PC-9 (cell line): ENCODE results near the gene TMEM250. TPM values are rescaled to one million over a fixed set of nuclear protein-coding genes. Genes with fewer than 3 reads are reported as not detected.
A peak's percentile ranks its signal among the peaks of the same experiment; 100 is the strongest.

Experiments used
- BruUV-seq: library from RNA; stranded (reverse); fragments of 400-500 nt; replicated peaks from 2 replicates; lab custom pipeline; 2021; lab: Mats Ljungman, UMichigan
- CTCF ChIA-PET: fragments of 300-600 bp; sonication (Branson Sonifier 250); formaldehyde crosslinking; loops from one replicate; lab custom pipeline; 2022; ENCODE audit warnings: antibody characterized with exemption; lab: Charles Lee
- POLR2A ChIA-PET: fragments of 300-600 bp; sonication (Branson Sonifier 250); formaldehyde crosslinking; loops from one replicate; lab custom pipeline; 2022; ENCODE audit warnings: antibody characterized with exemption; ENCODE audit not compliant: unreplicated experiment; lab: Charles Lee
- DNase-seq, 2 experiments: peaks; one replicate each; pipeline versions ENCODE4 v3.0.0 to v3.0.0-alpha.2; 2015 to 2022; ENCODE audit warnings: mixed read lengths in 1 of 2
- H2AFZ ChIP-seq: fragments of 200-600 bp; sonication (generic); 2 replicates; pipeline ENCODE4 v1.8.1; 2017; ENCODE audit warnings: antibody characterized with exemption
- H3F3A ChIP-seq: fragments of 200-600 bp; sonication (generic); 2 replicates; pipeline ENCODE4 v1.8.1; 2017; ENCODE audit warnings: antibody characterized with exemption, mild to moderate bottlenecking, low read depth; ENCODE audit not compliant: insufficient read depth
- H3K27ac ChIP-seq: fragments of 200-600 bp; sonication (generic); 2 replicates; pipeline ENCODE4 v1.6.1; 2016; ENCODE audit warnings: mixed run types
- H3K27me3 ChIP-seq: fragments of 200-600 bp; sonication (generic); 2 replicates; pipeline ENCODE4 v1.6.1; 2016; ENCODE audit warnings: low read depth, mixed run types; ENCODE audit not compliant: insufficient read depth
- H3K36me3 ChIP-seq: fragments of 200-600 bp; sonication (generic); 2 replicates; pipeline ENCODE4 v1.6.1; 2016; ENCODE audit warnings: low read depth, mixed run types
- H3K4me1 ChIP-seq: fragments of 200-600 bp; sonication (generic); replicated peaks from 2 replicates; pipeline ENCODE4 v1.6.1; 2016; ENCODE audit warnings: mixed run types; ENCODE audit not compliant: insufficient read depth
- H3K4me2 ChIP-seq: fragments of 200-600 bp; sonication (generic); 2 replicates; pipeline ENCODE4 v1.6.1; 2017; ENCODE audit warnings: mixed run types
- H3K4me3 ChIP-seq: fragments of 200-600 bp; sonication (generic); 2 replicates; pipeline ENCODE4 v1.6.1; 2016; ENCODE audit warnings: mixed run types
- H3K79me2 ChIP-seq: fragments of 200-600 bp; sonication (generic); 2 replicates; pipeline ENCODE4 v1.6.1; 2017; ENCODE audit warnings: low read depth, mixed run types
- H3K9me2 ChIP-seq: fragments of 200-600 bp; sonication (generic); 2 replicates; pipeline ENCODE4 v1.8.1; 2017; ENCODE audit warnings: mild to moderate bottlenecking; ENCODE audit not compliant: insufficient read depth
- H3K9me3 ChIP-seq: fragments of 200-600 bp; sonication (generic); 2 replicates; pipeline ENCODE4 v1.8.1; 2016; ENCODE audit warnings: low read depth; ENCODE audit not compliant: insufficient read depth
- H4K20me1 ChIP-seq: fragments of 200-600 bp; sonication (generic); 2 replicates; pipeline ENCODE4 v1.8.1; 2017; ENCODE audit not compliant: insufficient read depth
- EZH2 ChIP-seq: fragments of 200-600 bp; sonication (generic); IDR thresholded peaks from 2 replicates; pipeline ENCODE4 v1.8.0; 2017; ENCODE audit warnings: antibody characterized with exemption, low read depth
- intact Hi-C: fragments of 100-400 bp; cut with micrococcal nuclease; formaldehyde crosslinking; loops from one replicate; pipeline ENCODE4 v1.10.0; 2022; ENCODE audit not compliant: unreplicated experiment
- total RNA-seq: library from RNA; stranded (reverse); gene quantifications from 2 replicates; pipeline ENCODE4 v1.2.3, GENCODE V29; 2021
- TF ChIP-seq, protein P1 (sequence below): fragments of 200-600 bp; sonication (generic); conservative IDR thresholded peaks from 2 replicates; pipeline ENCODE4 v1.6.1; 2017; ENCODE audit warnings: mixed run types, antibody characterized with exemption, mild to moderate bottlenecking, moderate library complexity

The TMEM250 gene
- total RNA-seq, 1 experiment from 2014 or later, result 73.8 TPM

DNA sequence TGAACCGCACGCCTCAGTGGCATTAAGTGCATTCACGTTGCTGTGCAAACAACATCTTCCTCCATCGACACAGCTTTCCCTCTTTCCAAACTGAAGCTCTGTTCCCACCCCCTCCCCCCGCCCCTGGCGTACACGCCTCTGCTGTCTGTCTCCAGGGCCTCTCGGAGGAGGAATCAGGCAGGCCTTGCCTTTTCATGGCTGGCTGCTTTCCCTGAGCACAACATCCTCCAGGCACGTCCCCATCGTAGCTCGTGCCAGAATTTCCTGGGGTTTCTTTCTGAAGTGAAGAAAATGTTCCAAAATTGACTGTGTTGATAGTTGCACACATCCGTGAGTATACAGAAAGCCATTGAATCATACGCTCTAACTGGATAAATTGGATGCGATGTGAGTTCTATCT, 22.3 kb upstream of the TMEM250 start:
- ChIA-PET CTCF (no interaction called here), POLR2A (no interaction called here)
- DNase-seq, result no peak
- Histone ChIP-seq H3F3A (0 out of 2 replicates have a peak, but pooled peaks cover 3% of the 10 kb centered on the region), H3K36me3 (no peaks in the 10 kb centered on the region), H3K4me2 (no peak overlapping the region), H3K4me3 (no peak overlapping the region), H3K79me2 (no peaks in the 10 kb centered on the region), H3K9me2 (no peaks in the 10 kb centered on the region), H2AFZ (no peak overlapping the region), H3K27me3 (peaks cover 29% of the 10 kb centered on the region), H3K27ac (no peak overlapping the region), H4K20me1 (no peaks in the 10 kb centered on the region), H3K9me3 (no peaks in the 10 kb centered on the region), H3K4me1 (0 out of 2 replicates have a peak, but pooled peaks cover 6% of the 10 kb centered on the region)
- BruUV-seq, result no TSS peak
- intact Hi-C loops, result loop anchor here (5.0 kb wide), 1 partner anchor 126 kb away; no protein-coding TSS in a partner anchor
- no peak for TF ChIP-seq EZH2
- TF ChIP-seq, protein P1, sequence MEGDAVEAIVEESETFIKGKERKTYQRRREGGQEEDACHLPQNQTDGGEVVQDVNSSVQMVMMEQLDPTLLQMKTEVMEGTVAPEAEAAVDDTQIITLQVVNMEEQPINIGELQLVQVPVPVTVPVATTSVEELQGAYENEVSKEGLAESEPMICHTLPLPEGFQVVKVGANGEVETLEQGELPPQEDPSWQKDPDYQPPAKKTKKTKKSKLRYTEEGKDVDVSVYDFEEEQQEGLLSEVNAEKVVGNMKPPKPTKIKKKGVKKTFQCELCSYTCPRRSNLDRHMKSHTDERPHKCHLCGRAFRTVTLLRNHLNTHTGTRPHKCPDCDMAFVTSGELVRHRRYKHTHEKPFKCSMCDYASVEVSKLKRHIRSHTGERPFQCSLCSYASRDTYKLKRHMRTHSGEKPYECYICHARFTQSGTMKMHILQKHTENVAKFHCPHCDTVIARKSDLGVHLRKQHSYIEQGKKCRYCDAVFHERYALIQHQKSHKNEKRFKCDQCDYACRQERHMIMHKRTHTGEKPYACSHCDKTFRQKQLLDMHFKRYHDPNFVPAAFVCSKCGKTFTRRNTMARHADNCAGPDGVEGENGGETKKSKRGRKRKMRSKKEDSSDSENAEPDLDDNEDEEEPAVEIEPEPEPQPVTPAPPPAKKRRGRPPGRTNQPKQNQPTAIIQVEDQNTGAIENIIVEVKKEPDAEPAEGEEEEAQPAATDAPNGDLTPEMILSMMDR, result no peak

DNA sequence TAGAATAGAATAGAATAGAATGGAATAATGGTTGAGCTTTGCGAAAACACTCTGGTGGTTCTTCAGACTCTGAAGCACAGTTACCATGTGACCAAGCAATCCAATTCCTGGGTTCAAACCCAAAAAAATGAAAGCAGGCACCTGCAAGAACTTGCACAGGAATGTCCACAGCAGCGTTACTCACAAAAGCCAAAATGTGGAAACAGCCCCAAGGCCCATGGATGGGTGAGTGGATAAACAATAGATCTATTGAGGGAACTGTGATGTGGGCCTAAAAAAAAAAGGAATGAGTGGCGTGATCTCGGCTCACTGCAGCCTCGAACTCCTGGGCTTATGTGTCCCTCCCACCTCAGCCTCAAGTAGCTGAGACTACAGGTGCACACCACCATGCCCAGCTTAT, 21.4 kb upstream of the TMEM250 start:
- peaks cover 26% of the 10 kb centered on the region for H3K27me3 ChIP-seq
- no peaks in the 10 kb centered on the region for H3K36me3 ChIP-seq
- no peaks in the 10 kb centered on the region for H3K9me3 ChIP-seq
- TF ChIP-seq, protein P1, result no peak
- no peak for TF ChIP-seq EZH2
- CTCF ChIA-PET, result no interaction called here
- 0 out of 2 replicates have a peak, but pooled peaks cover 6% of the 10 kb centered on the region for H3K4me1 ChIP-seq
- H4K20me1 ChIP-seq, result no peaks in the 10 kb centered on the region
- BruUV-seq, result no TSS peak
- intact Hi-C loops, result loop anchor here (5.0 kb wide), 1 partner anchor 127 kb away; no protein-coding TSS in a partner anchor
- H3K27ac ChIP-seq, result no peak overlapping the region
- no peak overlapping the region for H3K4me2 ChIP-seq
- H3K9me2 ChIP-seq, result no peaks in the 10 kb centered on the region
- POLR2A ChIA-PET, result no interaction called here
- no peaks in the 10 kb centered on the region for H3K79me2 ChIP-seq
- H2AFZ ChIP-seq, result no peak overlapping the region
- no peak for DNase-seq
- H3F3A ChIP-seq, result 0 out of 2 replicates have a peak, but pooled peaks cover 3% of the 10 kb centered on the region
- no peak overlapping the region for H3K4me3 ChIP-seq

DNA sequence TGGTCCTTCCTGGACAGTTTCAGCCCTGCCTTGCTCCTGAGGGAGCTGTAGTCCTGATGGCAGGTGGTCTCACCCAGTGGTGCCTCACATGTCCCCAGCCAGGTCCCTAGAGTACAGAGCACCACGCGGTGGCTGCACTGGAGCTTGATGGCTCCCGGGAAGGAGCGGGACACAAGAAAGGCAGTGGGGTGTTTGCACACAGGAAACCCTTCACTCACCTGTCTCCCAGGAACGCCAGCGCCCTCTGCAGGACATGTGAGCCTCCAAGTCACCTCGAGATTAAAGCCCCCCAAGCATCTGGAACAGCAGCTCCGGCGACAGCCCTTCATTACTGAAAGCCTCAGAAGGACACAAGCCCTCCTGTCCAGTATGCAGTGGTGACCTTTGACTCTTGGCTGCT, 19.9 kb upstream of the TMEM250 start:
- no peak overlapping the region for H3K27ac ChIP-seq
- H3K27me3 ChIP-seq, result peaks cover 30% of the 10 kb centered on the region
- H3K9me3 ChIP-seq, result no peaks in the 10 kb centered on the region
- no peaks in the 10 kb centered on the region for H4K20me1 ChIP-seq
- 0 out of 2 replicates have a peak, but pooled peaks cover 6% of the 10 kb centered on the region for H3K4me1 ChIP-seq
- no peak overlapping the region for H3K4me2 ChIP-seq
- BruUV-seq, result no TSS peak
- no peak for TF ChIP-seq EZH2
- TF ChIP-seq, protein P1, result peak; percentile 61
- H3K9me2 ChIP-seq, result no peaks in the 10 kb centered on the region
- no peak overlapping the region for H2AFZ ChIP-seq
- intact Hi-C loops, result no loop called here
- POLR2A ChIA-PET, result no interaction called here
- no peaks in the 10 kb centered on the region for H3K79me2 ChIP-seq
- H3K4me3 ChIP-seq, result no peak overlapping the region
- CTCF ChIA-PET, result no interaction called here
- H3F3A ChIP-seq, result 0 out of 2 replicates have a peak, but pooled peaks cover 3% of the 10 kb centered on the region
- H3K36me3 ChIP-seq, result no peaks in the 10 kb centered on the region
- peak in 1 of 2 experiments; percentile 54 for DNase-seq
